ENCODE results near the gene PTPRF.

The PTPRF gene

GRCh38 chr1:43513471-43514173 lies 17.1 kb upstream of the PTPRF start:
- no peak for DNase-seq

- DNase-seq, result no peak
Measured at GRCh38 chr1:43518935-43519686, 11.6 kb upstream of the PTPRF start.

DNA sequence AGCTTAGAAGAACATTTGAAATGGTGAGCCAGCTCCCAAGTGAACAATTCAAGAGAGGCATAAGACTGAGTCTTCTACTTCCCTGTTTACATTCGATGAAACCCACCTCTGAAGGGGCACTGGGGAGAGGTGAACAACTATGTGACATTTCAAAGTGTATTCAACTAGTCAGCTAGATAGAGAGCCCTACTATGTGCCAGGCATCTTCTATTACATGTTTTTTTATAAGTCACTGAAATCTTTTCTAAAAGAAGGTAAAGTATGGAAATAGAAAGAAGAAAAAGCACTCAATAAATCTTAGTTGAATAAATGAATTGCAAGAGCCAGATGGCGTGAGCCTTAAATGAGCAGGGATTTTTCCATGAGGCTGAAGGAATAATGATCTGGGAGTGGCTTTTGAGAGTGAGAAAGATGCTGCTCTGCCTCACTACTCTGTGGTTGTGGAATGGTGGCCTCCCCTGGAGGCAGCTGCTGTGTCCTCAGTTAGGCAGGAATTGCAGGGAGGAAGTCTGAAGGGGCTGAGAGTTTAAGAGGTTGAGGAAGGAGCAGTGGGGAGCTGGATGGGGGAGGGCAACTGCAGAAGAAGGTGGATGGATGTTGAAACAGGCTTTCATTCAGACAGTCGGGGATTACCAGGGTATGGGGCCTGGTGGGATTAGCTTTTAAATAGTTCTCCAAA lies 10.4 kb upstream of the PTPRF start:
- DNase-seq, result no peak

- no peak for DNase-seq
Measured at GRCh38 chr1:43521078-43521477, 9.6 kb upstream of the PTPRF start.

- no peak for DNase-seq
Measured at GRCh38 chr1:43521756-43522155, 8.9 kb upstream of the PTPRF start.

DNA sequence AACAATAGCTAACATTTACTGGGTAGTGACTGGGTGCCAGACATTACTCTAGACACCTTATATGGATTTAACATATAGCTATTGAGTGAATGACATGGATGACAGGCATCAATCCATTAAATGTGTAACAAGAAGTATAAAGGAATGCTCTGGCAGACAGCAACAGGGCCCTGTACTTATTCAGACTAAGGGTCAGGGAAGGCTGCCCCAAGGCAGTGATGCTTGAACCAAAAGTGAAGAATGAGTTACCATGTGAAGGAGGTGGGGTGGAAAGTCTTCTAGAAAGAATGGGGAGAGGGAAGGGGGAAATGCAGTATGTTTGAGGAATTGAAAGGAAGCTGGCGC lies 8.3 kb upstream of the PTPRF start:
- no peak for DNase-seq

- DNase-seq, result no peak
Measured at GRCh38 chr1:43522776-43523480, 7.8 kb upstream of the PTPRF start.

DNA sequence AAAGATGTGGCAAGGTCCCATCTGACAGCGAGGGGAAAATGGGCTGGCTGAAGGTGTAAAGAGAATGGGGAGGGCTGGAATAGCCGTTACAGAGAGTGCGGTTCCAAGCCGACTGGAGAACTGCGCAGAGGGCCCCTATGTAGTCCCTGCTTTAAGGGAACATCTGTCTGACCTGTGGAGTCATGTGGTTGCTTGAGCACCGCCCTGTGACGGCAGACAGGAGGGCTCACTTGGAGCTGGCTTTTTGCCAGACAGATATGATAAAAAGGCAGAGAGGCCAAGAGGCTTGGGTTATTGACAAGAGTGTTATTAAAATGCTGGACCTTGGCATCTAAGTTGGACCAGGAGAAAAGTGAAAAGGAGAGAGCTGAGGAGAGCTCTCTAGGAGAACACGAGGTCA lies 5.9 kb upstream of the PTPRF start:
- peak; percentile 58 for DNase-seq

GRCh38 chr1:43526002-43526401 lies 4.7 kb upstream of the PTPRF start:
- DNase-seq, result no peak

DNA sequence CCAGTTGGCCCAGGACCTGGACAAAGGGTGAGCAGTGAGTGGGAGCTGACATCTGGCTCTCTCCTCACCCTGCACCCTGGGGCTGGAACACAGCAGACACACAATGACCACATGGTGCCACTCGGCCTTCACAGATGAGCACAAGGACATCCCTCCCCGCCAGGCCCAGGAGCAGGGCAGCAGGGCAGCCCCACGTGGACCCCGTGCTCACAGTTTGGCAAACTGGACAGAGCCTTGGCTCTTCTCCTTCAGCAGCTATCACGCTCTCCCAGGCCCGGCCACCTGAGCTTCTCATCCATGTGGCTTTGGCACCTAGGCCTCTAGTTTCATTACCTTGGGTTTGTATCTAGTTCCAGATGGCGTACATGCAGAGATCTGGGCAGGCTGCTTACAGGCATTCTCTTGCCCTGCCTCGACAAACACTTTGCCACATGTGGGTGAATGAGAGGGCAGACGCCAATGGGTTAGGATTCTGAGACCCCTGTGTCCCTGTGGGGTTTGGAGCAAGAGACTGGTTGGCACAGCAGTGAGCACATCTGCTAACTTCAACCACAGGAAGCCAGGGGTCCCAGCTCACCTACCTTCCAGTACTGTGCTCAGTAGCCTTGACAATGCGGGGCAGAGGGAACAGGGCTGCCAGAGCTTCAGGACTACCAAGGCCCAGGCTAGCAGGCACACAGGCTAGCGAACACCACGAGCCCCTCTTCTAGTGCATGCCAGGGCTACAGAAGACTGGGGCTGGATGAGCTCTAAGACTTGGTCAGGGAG lies 3.4 kb upstream of the PTPRF start:
- no peak for DNase-seq

DNA sequence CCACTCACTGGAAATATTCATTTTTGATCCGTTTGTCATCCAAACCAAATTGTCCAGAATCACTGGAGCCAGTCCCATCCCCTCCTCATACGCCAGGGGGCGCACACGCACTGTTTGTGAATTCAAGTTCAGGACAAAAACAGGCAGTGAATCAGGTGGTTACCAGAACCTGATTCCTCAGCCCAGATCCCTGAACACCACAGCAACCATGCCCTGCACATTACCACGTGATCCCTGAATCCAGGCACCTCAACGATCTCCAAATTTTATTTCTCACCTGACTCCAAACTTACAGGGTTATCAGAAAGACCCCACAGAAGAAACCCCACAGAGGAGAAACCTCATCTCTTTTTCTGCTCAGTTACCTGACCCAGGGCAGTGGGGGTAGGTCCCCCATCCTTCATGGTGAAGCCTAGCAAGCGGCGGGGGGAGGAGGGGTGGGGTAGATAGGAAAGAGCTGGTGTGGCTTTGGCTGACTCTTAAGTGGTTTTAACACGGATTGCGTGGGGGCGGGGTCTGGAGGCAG lies 1.4 kb upstream of the PTPRF start:
- DNase-seq, result peak; percentile 84

DNA sequence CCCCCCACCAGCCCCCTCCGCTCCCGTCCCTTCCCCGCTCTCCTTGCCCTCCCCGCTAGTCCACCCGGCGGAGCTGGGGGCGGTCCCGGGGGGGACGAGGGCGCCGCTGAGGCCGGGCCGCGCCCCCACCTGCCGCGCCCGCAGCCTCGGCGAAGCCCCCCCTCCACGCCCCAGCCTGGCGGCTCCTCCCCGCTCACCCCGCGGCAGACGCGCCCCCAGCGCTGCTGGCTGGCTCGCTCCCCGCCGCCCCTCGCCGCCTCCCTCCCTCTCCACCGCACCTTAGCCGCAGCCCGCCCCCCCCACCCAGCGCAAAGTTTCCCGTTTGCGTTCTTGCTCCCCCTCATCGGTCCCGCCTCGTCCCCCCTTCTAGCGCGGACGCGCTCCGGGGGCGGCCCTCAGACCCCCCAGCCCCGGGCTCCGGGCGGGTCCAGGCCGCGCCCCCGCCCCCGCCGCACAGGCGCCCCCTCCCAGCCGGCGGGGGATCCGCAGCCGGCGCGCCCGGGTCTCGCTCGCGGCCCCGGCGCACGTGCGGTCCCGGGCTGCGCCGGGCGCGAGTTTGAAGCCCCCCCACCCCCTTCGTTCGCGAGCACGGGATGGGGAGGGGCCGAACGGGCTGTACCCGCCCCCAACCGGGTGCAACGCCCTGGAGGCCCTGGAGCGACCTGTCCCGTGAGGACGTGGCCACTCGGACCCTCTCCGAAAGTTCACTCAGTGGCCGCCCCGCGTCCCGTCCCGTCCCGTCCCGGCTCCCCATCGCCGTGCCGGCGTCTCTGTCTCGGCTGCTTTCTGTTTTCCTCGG lies 623 bp downstream of the PTPRF start:
- no peak for DNase-seq

DNA sequence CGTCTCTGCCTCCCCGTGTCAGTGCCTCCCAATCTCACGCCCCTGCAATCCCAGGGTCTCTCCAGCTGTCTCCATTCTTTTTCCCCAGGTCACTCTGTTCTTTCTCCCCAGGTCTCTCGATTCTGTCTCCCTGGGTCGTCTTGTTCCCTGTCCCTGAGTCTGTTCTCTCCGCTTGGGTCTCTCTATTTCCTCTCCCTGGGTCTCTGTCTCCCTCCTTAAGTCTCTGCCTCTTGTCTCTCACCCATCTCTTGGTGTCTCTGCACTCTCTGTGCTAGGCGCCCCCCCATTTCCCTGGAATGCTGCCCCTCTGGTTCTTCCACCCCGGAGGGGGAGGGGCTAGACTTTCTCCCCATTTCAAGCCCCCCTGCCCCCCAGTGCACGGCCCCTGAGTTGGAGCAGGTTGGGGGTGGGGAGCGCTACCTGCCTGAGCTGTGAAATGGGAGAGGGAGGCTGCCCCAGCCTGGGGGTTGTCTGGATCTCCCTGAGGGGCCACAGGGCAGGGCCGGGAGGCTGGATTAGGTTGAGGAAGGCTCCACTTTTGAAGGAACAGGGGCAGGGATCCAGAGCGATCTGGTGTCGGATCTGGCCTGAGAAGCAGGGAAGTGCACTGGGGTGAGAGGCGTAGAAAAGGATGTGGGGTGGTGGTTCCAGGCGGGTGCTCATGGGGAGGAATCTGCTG lies 1.4 kb downstream of the PTPRF start:
- DNase-seq, result no peak

DNA sequence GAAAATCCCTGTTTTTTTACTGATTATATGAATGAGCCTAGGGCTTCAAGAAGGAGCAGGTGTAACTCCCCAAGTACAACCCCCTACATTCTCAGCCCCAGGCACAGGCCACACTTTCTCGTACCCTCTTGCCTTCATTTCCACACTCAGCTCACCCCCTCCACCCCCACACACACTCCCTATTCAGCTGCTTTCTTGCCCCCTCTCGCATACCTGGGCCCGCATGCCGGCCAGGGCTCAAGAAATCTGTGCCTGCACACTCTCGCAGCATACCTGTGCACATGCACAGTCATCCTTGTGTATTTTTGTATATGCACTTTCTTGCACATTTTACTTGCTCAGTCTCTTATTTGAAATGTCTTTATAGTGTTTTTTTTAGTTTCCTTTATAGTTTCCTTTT lies 2.0 kb downstream of the PTPRF start:
- no peak for DNase-seq

GRCh38 chr1:43533584-43533983 lies 2.9 kb downstream of the PTPRF start:
- no peak for DNase-seq

DNA sequence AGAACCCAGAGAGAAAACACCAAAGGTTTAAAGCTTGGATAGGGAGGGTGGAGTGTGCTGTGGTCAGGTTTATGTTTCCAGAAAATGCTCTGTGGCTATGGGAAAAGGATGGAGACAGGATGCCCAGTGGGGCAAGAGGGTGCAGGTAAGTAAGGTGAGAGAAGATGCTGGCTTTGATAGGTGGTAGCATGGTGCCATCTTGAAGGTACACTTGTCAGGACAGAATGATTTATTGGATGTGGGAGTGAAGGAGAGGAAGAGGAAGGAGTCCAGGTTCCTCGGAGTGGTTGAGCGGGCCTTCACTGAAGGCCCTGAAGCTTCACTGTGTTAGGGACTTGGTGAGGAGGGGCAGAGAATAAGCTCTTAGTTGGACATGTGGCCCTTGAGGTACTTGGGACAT lies 3.6 kb downstream of the PTPRF start:
- no peak for DNase-seq

DNA sequence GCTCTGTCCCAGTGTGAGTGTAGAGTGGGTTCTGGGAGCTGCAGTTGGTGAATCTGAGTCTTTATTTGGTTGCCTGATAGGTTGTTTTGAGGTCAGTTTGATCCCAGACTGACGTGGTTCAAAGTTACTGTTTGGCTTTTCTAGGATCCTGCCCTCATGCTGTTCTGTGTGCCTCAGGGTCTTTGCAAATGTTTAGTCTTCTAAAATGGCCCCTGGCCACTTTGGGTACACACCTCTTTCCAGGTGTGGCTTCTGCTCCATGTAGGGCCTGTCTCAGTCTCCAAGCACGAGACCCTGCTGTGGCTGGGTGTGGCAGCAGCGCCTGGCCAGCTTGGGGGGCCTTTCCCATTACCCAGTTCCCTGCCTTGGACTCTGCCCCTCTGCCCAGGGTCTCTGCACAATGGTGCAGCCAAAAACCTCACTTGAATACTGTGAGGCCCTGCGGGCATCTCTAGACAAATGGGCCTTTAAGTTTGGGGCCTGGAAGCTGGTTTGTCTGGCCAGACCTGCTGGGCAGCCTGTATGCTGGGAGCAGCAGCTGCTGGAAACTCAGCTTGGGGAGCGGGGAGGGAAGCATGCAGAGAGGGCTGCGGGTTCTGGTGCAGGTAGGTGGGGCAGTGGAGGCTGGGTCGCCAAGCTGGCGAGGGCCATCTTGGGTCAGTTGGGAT lies 5.6 kb downstream of the PTPRF start:
- DNase-seq, result no peak

GRCh38 chr1:43536864-43537358 lies 6.2 kb downstream of the PTPRF start:
- DNase-seq, result peak; percentile 9

DNA sequence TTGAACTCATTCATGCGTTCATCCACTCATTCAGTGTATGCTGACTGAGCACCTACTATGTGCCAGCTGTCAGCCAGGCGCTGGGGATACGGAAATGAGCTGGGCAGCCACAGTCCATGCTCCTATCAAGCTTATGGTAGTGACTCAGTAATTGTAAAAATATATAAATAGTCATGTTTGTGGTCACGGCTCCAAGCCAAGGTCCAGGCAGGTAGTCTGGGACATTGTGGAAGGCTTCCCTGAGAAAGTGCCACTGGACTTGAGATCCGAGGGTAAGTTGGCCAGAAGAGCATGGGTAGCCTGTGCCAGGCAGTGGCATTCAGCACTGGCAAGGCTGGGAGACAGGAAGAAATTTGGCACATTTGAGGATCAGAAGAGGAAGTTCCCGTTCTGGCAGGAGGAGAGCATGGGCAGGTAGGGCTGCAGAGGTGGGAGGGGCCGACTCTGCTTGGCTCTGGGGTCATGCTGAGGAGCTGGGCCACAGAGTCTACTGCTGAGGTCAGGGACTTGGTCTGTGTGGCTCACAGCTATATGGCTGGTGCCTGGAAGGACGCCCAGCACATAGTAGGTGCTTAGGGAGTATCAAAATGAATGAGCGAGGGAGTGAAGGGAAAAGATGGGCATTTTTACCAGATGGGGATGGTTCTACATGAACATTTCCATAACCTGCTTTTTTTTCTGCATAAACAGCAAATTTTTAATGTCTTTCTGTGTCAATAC lies 6.9 kb downstream of the PTPRF start:
- no peak for DNase-seq

DNA sequence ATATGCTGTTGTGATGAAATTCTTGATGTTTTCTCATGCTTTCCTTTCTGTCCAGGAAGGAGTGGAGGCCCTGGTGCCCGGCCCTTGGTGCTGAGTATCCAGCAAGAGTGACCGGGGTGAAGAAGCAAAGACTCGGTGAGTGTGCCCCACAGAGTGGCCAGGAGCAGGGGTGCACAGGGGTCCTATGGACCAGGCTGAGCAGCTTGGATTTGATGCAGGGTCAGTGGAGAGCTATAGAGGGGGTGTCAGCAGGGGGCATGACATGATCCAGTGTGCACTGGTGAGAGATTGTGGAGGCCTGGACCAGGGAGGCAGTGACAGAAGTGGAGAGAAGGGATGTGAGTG lies 7.4 kb downstream of the PTPRF start:
- no peak for DNase-seq

Measured in NCI-H2227 treated with DMSO at 0.1 percent for 48 hours (cell line).